ENCODE results near the gene CDC16. TPM values are rescaled to one million over a fixed set of nuclear protein-coding genes. Genes with fewer than 3 reads are reported as not detected.

The CDC16 gene
- total and polyA plus RNA-seq, 2 of the 8 experiments (the other 6 are each of a cell fraction or from before 2014, with no cell fraction given), result 42.5 to 83.4 TPM

DNA sequence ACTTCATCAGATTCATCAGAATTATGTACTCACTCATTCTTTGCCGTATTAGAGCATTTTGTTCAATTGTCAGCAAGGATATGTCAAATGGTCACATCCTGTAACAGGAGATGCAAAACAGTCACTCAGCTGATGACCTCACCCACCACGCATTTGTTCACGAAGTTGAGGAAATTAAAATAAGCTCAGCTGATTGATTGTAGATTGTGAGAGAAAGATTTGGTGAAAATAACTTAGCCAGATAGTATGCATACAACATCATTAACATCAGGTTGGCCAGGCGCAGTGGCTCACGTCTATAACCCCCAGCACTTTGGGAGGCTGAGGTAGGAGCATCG lies 22.6 kb upstream of the CDC16 start (continued):
- TF ChIP-seq CHD7 (IDR thresholded peaks at IDR 0.05; ENCODE audit: insufficient replicate concordance, low read length), result no peak
- no peak for TF ChIP-seq TBP (IDR thresholded peaks at IDR 0.05; ENCODE audit: low read depth, low read length)
- no peak for TF ChIP-seq TAF7 (optimal IDR thresholded peaks at IDR 0.05; ENCODE audit: borderline replicate concordance, low read depth, low read length)
- TF ChIP-seq SAP30 (IDR thresholded peaks at IDR 0.05; ENCODE audit: insufficient read depth, insufficient replicate concordance, low read length), result no peak
- TF ChIP-seq POLR2A (IDR thresholded peaks at IDR 0.05; ENCODE audit: control extremely low read depth in 1 of 2, low read depth in 2 of 2, low read length in 2 of 2), result no peak
- no peak for TF ChIP-seq JUN (IDR thresholded peaks at IDR 0.05; ENCODE audit: low read depth, low read length)
- TF ChIP-seq, protein P1, sequence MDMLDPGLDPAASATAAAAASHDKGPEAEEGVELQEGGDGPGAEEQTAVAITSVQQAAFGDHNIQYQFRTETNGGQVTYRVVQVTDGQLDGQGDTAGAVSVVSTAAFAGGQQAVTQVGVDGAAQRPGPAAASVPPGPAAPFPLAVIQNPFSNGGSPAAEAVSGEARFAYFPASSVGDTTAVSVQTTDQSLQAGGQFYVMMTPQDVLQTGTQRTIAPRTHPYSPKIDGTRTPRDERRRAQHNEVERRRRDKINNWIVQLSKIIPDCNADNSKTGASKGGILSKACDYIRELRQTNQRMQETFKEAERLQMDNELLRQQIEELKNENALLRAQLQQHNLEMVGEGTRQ (IDR thresholded peaks at IDR 0.05; ENCODE audit: low read length), result no peak
- TF ChIP-seq ATF3 (IDR thresholded peaks at IDR 0.05; ENCODE audit: insufficient read depth, low read depth, low read length), result no peak
- no peak for TF ChIP-seq BRCA1 (IDR thresholded peaks at IDR 0.05; ENCODE audit: low read depth, low read length)
- TF ChIP-seq RXRA (IDR thresholded peaks at IDR 0.05; ENCODE audit: insufficient read depth, low read depth, low read length), result no peak
- TF ChIP-seq SP4 (IDR thresholded peaks at IDR 0.05; ENCODE audit: low read length), result no peak
